Naive thymus-derived CD8-positive, alpha-beta T cell (primary cell): ENCODE results near the gene MTHFSD. TPM values are rescaled to one million over a fixed set of nuclear protein-coding genes. Genes with fewer than 3 reads are reported as not detected.

Experiments used
- ATAC-seq, 2 donors: fragments of 150-1000 bp; cut with Tn5 transposase in 1 of 2; sonication (Bioruptor Pico), chemical (Tn5 transposase) in 1 of 2; 1 replicate in 1 of 2; 2 replicates in 1 of 2; pipeline ENCODE4 v1.10.0; 2021; ENCODE audit warnings: mild to moderate bottlenecking in 2 of 2, moderate library complexity in 2 of 2
- POLR2A ChIA-PET: fragments of 350-600 bp; sonication (Branson Sonifier 250); formaldehyde crosslinking; loops from one replicate; lab custom pipeline; 2021; ENCODE audit warnings: antibody characterized with exemption; lab: Charles Lee
- DNase-seq, 10 donors: peaks; one replicate each; pipeline versions ENCODE4 v3.0.0 to v3.0.0-alpha.2; 2020 to 2022
- H3K27ac Mint-ChIP-seq, 10 donors: one replicate each; pipeline ENCODE4 v1.8.0; 2020 to 2022; ENCODE audit warnings: mild to moderate bottlenecking in 10 of 10, mixed read lengths in 10 of 10, moderate library complexity in 4 of 10, inconsistent platforms in 1 of 10
- H3K27me3 Mint-ChIP-seq, 5 donors: one replicate each; pipeline ENCODE4 v1.8.0; 2021 to 2022; ENCODE audit warnings: mixed read lengths in 5 of 5
- H3K36me3 Mint-ChIP-seq, 3 donors: one replicate each; pipeline ENCODE4 v1.8.0; 2020 to 2022; ENCODE audit warnings: mixed read lengths in 3 of 3, mild to moderate bottlenecking in 2 of 3, inconsistent platforms in 1 of 3
- H3K4me1 Mint-ChIP-seq, 4 donors: one replicate each; pipeline ENCODE4 v1.8.0; 2021 to 2022; ENCODE audit warnings: mixed read lengths in 4 of 4
- H3K4me3 Mint-ChIP-seq, 10 donors: one replicate each; pipeline ENCODE4 v1.8.0; 2020 to 2022; ENCODE audit warnings: mild to moderate bottlenecking in 10 of 10, mixed read lengths in 10 of 10, moderate library complexity in 6 of 10, inconsistent platforms in 1 of 10
- H3K9me3 Mint-ChIP-seq, 9 donors: one replicate each; pipeline ENCODE4 v1.8.0; 2020 to 2022; ENCODE audit warnings: mixed read lengths in 9 of 9, mild to moderate bottlenecking in 3 of 9, inconsistent platforms in 1 of 9, moderate library complexity in 1 of 9
- polyA plus RNA-seq, 3 donors: library from polyadenylated mRNA; unstranded; fragments of 300-500 nt; fragmentation: Illumina TruSeq; gene quantifications; one replicate each; pipeline ENCODE4 v1.2.3, GENCODE V29; 2021
- total RNA-seq, 8 experiments: library from RNA in 2 of 8; stranded (reverse) in 2 of 8; gene quantifications; one replicate each; pipeline ENCODE4 v1.2.3 and lab custom pipeline; 2021 to 2026

MTHFSD gene, protein sequence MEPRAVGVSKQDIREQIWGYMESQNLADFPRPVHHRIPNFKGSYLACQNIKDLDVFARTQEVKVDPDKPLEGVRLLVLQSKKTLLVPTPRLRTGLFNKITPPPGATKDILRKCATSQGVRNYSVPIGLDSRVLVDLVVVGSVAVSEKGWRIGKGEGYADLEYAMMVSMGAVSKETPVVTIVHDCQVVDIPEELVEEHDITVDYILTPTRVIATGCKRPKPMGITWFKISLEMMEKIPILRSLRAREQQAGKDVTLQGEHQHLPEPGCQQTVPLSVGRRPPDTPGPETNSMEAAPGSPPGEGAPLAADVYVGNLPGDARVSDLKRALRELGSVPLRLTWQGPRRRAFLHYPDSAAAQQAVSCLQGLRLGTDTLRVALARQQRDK
- 10 to 100 TPM; 37.9 to 41.6 TPM for total RNA-seq
- 10 to 100 TPM in 2 of 3 donors, 1 to 10 TPM in 1; 9.8 to 19.0 (median 16.1) TPM for polyA plus RNA-seq
- total RNA-seq (lab: John Stamatoyannopoulos, UW): 16.2 to 34.2 (median 24.3) reads per million in 6 experiments

DNA sequence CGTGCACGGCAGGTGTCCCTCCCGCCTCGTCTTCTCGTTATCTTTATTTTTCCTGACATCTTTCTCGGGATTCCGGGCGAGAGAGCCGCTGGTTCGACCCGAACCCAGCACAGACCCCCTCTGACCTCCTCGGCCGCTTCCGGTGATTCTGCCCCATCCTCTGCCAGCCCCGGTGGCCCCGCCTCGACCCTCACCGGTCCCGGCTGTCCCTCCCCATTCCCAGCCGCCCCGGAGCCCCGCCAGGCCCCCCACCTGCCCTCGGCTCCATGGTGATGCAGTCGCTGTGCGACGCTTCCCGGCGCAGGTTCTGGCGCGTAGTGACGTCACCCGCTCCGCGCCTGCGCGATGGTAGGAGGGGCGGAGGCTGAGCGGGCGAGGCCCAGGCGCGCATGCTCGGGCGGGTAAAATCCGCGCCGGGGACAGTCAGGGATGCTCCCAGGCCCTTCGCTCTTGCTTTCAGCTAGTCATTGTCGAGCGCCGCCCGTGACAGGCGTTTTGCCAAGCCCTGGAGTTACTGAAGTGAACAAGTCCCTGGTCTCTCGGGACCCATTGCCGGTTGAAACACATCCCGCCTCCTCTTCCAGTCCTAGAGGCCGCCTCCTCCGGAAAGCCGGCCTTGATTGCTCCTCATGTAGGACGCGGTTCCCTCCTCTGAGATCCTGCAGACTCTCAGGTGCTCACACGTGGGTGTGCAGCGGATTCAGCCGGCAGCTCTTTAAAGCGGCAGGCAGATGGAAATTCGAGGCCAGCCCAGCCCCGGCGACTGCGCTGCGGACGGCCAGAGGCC lies at the start of gene MTHFSD:
MTHFSD (minus strand) TSS at position 319 of the 787 bp plus-strand sequence; CDS start at position 268, 51 bp downstream.
- Mint-ChIP-seq H3K4me1 (peaks cover 4 to 32% (median 20%) of the 10 kb centered on the region in 4 donors), H3K36me3 (peaks cover 0 to 15% (median 0%) of the 10 kb centered on the region in 3 donors), H3K27ac (peak within 1 kb of the TSS; percentile 94 to 99 (median 98)), H3K9me3 (peaks cover 0 to 2% (median 0%) of the 10 kb centered on the region in 9 donors), H3K27me3 (peaks cover 0 to 21% (median 14%) of the 10 kb centered on the region in 5 donors), H3K4me3 (peak within 1 kb of the TSS; percentile 93 to 98 (median 94))
- POLR2A ChIA-PET: interaction anchor here (1.0 kb wide), 1 partner anchor 20 kb away, joined by 4 read pairs; no protein-coding TSS in a partner anchor
- DNase-seq: peak; percentile 92 to 98 (median 96)
- ATAC-seq: peak; percentile 95 to 96

DNA sequence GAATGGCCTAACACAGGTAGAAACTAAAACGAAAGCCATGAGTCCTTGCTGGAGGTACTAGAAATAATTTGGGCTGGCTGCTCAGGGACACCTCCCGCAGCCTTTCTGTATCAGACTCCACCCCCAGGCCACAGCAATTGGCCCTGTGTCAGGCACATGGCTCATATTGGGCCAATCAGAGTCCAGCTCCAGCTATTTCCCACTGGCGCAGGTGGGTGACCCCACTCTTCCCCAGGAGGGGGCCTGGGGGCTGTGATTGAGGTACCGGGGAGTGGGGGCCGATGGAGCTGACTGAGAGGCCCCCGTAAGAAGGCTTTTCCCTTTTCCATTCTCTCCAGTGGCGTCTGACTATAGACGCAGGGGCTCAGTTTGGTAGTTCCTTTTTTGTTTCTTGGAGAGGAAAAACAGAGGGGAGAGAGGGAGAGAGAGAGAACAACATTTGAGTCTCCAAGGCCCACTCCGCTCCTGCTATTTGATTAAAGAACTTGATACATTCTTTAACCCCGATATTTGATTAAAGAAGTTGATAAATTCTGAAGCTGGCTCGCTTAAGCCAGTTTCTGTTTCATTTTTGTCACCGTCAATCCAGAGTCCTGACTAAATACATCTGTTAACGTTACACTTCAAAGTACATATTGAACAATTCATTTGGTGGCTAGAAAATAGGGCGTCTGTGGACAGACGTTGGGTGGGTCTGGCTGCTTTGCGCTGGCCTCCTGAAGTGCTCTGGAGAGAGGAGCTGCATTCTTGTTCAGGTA lies 49.6 kb upstream of the MTHFSD start:
- DNase-seq (peak in 9 of 10 donors; percentile 5 to 53 (median 35)), ATAC-seq (peak; percentile 98 to 99)
- peak overlapping the region; percentile 79 to 91 (median 84) for H3K4me3 Mint-ChIP-seq
- H3K27ac Mint-ChIP-seq: peak overlapping the region; percentile 62 to 94 (median 80)
- no peaks in the 10 kb centered on the region for H3K36me3 Mint-ChIP-seq
- H3K4me1 Mint-ChIP-seq: peaks cover 3 to 15% (median 8%) of the 10 kb centered on the region in 4 donors
- H3K27me3 Mint-ChIP-seq: peaks cover 9 to 42% (median 12%) of the 10 kb centered on the region in 5 donors
- POLR2A ChIA-PET: no interaction called here
- H3K9me3 Mint-ChIP-seq: peaks cover 0 to 10% (median 0%) of the 10 kb centered on the region in 9 donors

DNA sequence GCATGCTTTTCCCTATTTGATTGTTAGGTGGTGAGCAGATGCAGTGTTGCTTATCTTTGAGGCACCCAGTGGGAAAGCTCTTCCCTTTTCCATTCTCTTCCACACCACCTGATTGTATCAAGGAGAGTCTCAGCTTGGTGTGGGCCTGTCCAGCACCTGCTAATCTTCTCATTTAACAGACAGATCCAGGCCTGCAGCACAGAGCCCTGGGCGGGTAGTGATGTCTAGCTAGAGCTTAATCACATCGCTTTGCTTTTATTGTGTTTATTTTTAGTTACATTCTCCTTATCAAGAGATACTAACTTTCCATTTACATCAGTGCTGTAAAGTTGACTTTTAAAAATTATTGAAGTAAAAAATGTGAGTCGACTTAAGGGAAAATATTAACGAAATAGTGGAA lies 47.5 kb upstream of the MTHFSD start:
- peaks cover 12 to 55% (median 20%) of the 10 kb centered on the region in 5 donors for H3K27me3 Mint-ChIP-seq

DNA sequence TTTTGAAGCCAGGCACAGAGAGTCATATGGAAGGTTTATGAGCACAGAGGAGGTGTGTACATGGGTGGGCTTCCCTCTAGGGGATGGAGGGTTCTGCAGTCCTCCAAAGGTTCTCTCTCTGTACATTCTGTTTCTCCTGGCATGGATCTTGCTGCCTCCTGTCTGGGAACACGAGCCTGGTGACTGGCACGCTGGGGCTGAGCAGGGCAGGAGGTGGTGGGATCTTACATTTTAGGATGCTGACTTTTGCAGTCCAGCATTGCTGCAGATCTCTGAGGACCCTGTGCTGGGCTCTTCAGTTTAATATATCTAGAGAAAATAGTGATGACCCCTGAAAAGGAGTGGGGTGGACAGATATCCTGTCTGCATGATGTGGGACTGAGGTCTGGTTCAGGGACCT lies 46.3 kb upstream of the MTHFSD start:
- Mint-ChIP-seq H3K27ac (no peak overlapping the region), H3K27me3 (peaks cover 11 to 55% (median 17%) of the 10 kb centered on the region in 5 donors), H3K9me3 (peaks cover 0 to 3% (median 0%) of the 10 kb centered on the region in 9 donors), H3K36me3 (no peaks in the 10 kb centered on the region), H3K4me3 (no peak overlapping the region), H3K4me1 (peaks cover 3 to 15% (median 8%) of the 10 kb centered on the region in 4 donors)
- no peak for ATAC-seq
- POLR2A ChIA-PET: no interaction called here
- DNase-seq: no peak

More for the DNA sequence above, 47.5 kb upstream of the MTHFSD start:
- H3K36me3 Mint-ChIP-seq: no peaks in the 10 kb centered on the region
- H3K9me3 Mint-ChIP-seq: peaks cover 0 to 10% (median 0%) of the 10 kb centered on the region in 9 donors
- peak overlapping the region in 1 of 10 donors; percentile 48 for H3K27ac Mint-ChIP-seq
- ATAC-seq (no peak), DNase-seq (no peak)
- H3K4me3 Mint-ChIP-seq: peak overlapping the region in 2 of 10 donors; percentile 27 to 33
- POLR2A ChIA-PET: no interaction called here
- H3K4me1 Mint-ChIP-seq: peaks cover 3 to 15% (median 8%) of the 10 kb centered on the region in 4 donors

DNA sequence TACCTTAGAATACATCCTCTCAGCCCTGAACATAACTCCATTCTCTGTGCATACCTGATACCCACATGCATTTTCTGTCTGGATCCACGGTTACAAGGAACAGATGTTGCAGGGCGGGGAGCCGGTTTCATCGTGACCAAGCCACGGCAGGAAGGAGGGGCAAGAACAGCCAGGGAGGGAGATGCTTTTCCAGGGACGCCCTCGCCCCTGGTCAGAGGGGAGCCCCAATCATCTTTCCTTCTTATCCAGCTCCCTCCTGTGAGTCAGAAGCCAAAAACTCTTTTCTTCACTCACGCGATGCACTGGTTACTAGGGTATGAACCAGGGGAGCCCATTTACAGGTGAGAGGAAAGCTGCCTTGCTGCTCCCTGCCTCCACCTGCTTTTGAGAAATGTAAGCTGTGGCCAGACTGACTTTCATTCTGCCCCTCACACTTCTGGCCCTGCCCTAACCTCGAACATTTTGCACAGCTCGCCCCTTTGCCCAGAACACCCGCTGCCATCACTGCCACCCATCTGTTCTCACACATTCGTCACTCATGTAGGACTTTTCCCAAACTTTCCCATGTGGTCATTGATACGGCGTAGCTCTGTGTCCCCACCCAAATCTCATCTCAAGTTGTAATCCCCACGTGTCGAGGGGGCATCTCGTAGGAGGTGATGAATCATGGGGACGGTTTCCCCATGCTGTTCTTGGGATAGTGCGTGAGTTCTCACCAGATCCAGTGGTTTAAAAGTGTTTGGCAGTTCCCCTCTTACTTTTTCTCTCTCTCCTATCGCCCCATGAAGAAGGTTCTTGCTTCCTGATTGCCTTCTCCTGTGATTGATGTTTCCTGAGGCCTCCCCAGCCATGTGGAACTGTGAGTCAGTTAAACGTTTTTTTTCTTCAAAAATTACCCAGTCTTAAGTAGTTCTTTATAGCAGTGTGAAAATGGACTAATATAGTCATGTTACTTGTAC lies 43.9 kb upstream of the MTHFSD start:
- POLR2A ChIA-PET: no interaction called here
- no peaks in the 10 kb centered on the region for H3K36me3 Mint-ChIP-seq

DNA sequence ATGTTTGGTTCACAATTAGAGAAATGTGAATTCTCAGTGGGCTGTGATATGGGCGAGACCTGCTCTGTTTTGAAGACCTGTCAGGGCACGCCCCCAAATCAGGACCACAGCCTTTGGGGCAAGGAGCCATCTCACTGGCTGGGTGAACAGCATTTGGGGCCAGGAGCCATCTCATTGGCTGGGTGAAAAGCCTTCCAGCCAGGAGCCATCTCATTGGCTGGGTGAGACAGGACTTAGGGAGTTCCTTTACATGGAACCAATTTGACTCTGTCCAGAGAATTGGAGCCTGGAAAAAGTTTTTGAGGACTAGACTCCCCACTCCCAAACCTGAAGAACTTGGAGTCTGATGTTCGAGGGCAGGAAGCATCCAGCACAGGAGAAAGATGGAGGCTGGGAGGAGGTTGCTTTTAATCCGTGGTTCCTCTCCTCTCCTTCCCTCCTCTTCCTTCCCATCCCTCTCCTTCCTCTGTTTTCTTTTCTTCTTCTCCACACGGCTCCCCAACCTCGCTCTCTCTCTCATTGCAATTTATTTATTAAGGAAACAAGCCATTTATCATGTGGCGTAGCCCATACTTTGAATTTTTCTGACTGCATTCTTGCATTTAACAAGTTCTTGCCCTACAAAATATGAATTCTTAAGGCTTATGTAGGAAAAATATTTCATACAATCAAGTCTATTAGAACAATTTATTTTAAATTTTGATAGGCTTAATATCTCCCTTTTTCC lies 43.0 kb upstream of the MTHFSD start:
- Mint-ChIP-seq H3K36me3 (no peaks in the 10 kb centered on the region), H3K4me1 (peaks cover 0 to 7% (median 5%) of the 10 kb centered on the region in 4 donors), H3K9me3 (no peaks in the 10 kb centered on the region), H3K4me3 (no peak overlapping the region), H3K27ac (no peak overlapping the region), H3K27me3 (peaks cover 19 to 46% (median 34%) of the 10 kb centered on the region in 5 donors)
- POLR2A ChIA-PET: no interaction called here
- no peak for DNase-seq
- ATAC-seq: no peak

More for the DNA sequence above, 43.9 kb upstream of the MTHFSD start:
- ATAC-seq (no peak), DNase-seq (no peak)
- Mint-ChIP-seq H3K9me3 (no peaks in the 10 kb centered on the region), H3K4me3 (no peak overlapping the region), H3K4me1 (peaks cover 0 to under 1% (median 0%) of the 10 kb centered on the region in 4 donors), H3K27me3 (peaks cover 11 to 42% (median 26%) of the 10 kb centered on the region in 5 donors), H3K27ac (no peak overlapping the region)

DNA sequence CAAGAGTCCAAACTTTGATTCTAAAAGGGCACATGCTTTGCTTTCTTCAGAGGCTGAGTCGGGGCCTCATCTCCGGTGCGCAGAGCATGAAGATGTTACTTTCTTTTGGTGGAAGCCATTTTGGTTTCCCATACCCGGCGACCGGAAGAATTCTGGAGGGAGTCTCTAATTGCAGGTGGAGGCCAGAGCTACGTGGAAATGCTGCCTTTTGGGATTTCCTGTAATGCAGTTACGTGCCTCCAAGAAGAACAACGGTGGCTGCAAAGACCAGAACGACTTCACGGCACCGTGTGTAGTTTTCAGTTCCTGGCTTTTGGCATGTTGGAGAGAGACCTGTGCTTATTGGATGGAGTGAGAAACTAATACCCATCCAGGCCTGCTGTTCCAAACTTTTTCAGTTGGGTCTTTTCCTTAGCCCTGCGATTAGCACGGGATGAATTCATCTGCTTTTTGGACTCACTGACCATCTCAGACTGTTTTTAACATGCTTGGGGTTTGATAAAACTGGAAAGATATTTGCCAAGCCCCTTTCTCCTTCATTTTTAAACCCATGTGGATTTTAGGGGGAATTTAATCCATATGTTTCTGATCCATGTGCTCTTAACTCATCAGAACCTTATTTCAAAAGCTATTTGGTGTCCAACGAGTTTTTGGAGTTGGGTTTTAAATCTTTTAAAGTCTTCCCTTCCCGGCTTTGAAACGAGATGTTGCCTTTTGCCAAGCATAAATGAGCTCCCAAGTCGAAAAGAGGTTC lies 42.3 kb upstream of the MTHFSD start:
- ATAC-seq: no peak
- peaks cover 21 to 48% (median 36%) of the 10 kb centered on the region in 5 donors for H3K27me3 Mint-ChIP-seq
- no peaks in the 10 kb centered on the region for H3K36me3 Mint-ChIP-seq
- H3K4me3 Mint-ChIP-seq: no peak overlapping the region
- DNase-seq: no peak
- POLR2A ChIA-PET: no interaction called here
- peaks cover 0 to 9% (median 6%) of the 10 kb centered on the region in 4 donors for H3K4me1 Mint-ChIP-seq
- H3K9me3 Mint-ChIP-seq: no peaks in the 10 kb centered on the region
- H3K27ac Mint-ChIP-seq: no peak overlapping the region

DNA sequence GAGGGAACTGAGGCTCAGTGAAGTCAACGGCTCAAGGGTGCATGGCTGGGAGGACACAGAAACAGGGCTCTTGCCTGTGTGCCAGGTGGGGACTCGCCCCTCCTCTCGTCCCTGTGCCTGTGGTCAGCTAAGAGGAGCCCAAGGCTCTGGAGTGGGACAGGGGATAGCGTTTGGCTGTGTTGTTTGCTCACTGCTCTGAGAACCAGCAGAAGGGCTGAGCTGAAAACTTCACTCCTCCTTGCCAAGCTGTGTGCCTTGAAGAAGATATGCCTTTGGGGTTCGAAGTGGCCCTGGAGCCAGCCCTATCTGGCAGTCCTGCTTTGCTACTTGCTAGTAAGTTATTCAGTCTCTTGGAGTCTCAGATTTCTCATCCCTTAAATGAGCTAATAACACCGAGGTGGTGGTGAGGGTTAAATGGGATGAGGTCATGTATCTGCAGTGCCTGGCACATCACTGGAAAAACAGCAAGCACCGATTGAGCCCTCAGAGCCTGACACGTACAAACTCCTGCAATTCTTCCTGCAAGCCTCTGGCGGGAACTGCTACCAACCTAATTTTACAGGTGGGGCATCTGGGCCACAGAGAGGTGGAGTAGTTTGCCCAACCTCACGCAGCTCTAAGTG lies 41.1 kb upstream of the MTHFSD start:
- ATAC-seq (no peak), DNase-seq (no peak)
- H3K9me3 Mint-ChIP-seq: no peaks in the 10 kb centered on the region
- H3K27ac Mint-ChIP-seq: no peak overlapping the region
- POLR2A ChIA-PET: no interaction called here
- H3K27me3 Mint-ChIP-seq: peaks cover 22 to 49% (median 41%) of the 10 kb centered on the region in 5 donors
- no peaks in the 10 kb centered on the region for H3K36me3 Mint-ChIP-seq
- H3K4me3 Mint-ChIP-seq: no peak overlapping the region
- peaks cover 0 to 9% (median 7%) of the 10 kb centered on the region in 4 donors for H3K4me1 Mint-ChIP-seq

DNA sequence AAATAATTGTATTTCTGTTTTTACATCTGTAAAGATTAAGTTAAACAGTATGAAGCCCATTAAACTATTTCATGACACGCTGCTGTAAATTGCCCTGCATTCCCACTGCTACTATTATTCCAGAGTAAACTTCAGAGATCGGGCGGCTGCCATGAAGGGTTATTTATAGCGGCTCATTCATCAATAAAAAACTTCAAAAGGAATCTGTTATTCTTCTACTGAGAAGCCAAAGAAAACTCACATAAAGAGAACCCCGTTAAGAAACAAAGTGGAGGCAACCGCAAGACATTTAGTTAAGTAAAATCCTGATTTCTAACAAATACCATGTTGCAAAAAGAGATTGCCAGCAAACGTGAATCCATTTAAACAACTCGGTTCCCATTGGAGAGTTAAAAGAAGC lies 39.7 kb upstream of the MTHFSD start:
- peaks cover 0 to 9% (median 8%) of the 10 kb centered on the region in 4 donors for H3K4me1 Mint-ChIP-seq
- ATAC-seq (no peak), DNase-seq (no peak)
- H3K27ac Mint-ChIP-seq: no peak overlapping the region
- POLR2A ChIA-PET: no interaction called here
- peaks cover 21 to 52% (median 41%) of the 10 kb centered on the region in 5 donors for H3K27me3 Mint-ChIP-seq
- no peaks in the 10 kb centered on the region for H3K36me3 Mint-ChIP-seq
- no peaks in the 10 kb centered on the region for H3K9me3 Mint-ChIP-seq
- H3K4me3 Mint-ChIP-seq: no peak overlapping the region
